ENCODE data around the gene PCDHB2. TPM values are rescaled to one million over a fixed set of nuclear protein-coding genes. Genes with fewer than 3 reads are reported as not detected.
"Not testable (repeated sequence)": the region's sequence is repeated elsewhere in the genome, so short reads cannot be mapped to it uniquely, and the experiment has no call there.

The PCDHB2 gene
- total RNA-seq, 5 donors from 2014 or later (not counting 1 experiment from before 2014, with no cell fraction given): 0.09 to 1.4 TPM; not detected in 3

DNA sequence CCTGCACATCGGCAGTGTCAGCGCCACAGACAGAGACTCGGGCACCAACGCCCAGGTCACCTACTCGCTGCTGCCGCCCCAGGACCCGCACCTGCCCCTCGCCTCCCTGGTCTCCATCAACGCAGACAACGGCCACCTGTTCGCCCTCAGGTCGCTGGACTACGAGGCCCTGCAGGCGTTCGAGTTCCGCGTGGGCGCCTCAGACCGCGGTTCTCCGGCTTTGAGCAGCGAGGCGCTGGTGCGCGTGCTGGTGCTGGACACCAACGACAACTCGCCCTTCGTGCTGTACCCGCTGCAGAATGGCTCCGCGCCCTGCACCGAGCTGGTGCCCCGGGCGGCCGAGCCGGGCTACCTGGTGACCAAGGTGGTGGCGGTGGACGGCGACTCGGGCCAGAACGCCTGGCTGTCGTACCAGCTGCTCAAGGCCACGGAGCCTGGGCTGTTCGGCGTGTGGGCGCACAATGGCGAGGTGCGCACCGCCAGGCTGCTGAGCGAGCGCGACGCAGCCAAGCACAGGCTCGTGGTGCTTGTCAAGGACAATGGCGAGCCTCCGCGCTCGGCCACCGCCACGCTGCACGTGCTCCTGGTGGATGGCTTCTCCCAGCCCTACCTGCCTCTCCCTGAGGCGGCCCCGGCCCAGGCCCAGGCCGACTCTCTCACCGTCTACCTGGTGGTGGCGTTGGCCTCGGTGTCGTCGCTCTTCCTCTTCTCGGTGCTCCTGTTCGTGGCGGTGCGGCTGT, 29.2 kb downstream of the PCDHB2 start:
- not testable (repeated sequence) for H3K27ac Mint-ChIP-seq

DNA sequence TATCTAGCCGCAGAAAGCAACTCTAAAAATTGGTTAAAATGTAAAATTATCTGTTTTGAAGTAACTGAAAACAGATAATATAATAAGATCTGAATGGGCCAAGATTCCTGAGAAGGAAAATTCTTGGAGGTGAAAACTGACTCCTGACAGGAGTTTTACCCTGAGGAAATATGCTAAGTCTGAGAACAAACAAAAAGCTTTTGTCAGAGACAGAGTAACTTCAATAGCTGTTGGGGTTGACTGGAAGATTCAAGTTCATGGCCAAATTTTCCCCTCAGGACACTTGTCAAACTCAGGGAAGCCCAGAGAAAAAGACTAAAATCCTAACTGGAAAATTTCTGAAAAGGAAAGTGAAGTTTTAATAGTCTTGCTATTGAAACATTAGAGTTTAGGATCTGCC, 32.9 kb downstream of the PCDHB2 start:
- no peaks in the 10 kb centered on the region for H3K4me1 Mint-ChIP-seq

More for the DNA sequence above, 29.2 kb downstream of the PCDHB2 start:
- H3K27ac ChIP-seq (ENCODE audit: low read length); H3K4me1 ChIP-seq (ENCODE audit: control insufficient read depth in 1 of 2, extremely low read depth in 1 of 2, insufficient read depth in 2 of 2, low read length in 2 of 2); ATAC-seq (replicated peaks in 1 of 4); H3K4me3 ChIP-seq (ENCODE audit: control insufficient read depth in 1 of 2, extremely low read depth in 1 of 2, low read length in 1 of 2); H3K36me3 ChIP-seq (ENCODE audit: control insufficient read depth in 2 of 2, extremely low read depth in 1 of 2, insufficient read depth in 1 of 2, low read length in 1 of 2); H3K9me3 ChIP-seq; DNase-seq; H3K4me3 Mint-ChIP-seq; POLR2A ChIA-PET; CTCF ChIA-PET; H3K36me3 Mint-ChIP-seq; H3K4me1 Mint-ChIP-seq: not testable (repeated sequence)
- WGBS (ENCODE audit: insufficient coverage): 45% methylated on average over 21 of the region's 73 CpGs
- H3K27me3 ChIP-seq (replicated peaks in 1 of 2; ENCODE audit: control insufficient read depth in 2 of 2, extremely low read depth in 1 of 2, insufficient read depth in 2 of 2, low read length in 1 of 2): peaks cover 4 to 19% of the 10 kb centered on the region in 2 experiments
- peaks cover 0 to 12% (median 4%) of the 10 kb centered on the region in 3 donors for H3K9me3 Mint-ChIP-seq
- H3K27me3 Mint-ChIP-seq: peaks cover 28 to 29% of the 10 kb centered on the region in 2 donors

DNA sequence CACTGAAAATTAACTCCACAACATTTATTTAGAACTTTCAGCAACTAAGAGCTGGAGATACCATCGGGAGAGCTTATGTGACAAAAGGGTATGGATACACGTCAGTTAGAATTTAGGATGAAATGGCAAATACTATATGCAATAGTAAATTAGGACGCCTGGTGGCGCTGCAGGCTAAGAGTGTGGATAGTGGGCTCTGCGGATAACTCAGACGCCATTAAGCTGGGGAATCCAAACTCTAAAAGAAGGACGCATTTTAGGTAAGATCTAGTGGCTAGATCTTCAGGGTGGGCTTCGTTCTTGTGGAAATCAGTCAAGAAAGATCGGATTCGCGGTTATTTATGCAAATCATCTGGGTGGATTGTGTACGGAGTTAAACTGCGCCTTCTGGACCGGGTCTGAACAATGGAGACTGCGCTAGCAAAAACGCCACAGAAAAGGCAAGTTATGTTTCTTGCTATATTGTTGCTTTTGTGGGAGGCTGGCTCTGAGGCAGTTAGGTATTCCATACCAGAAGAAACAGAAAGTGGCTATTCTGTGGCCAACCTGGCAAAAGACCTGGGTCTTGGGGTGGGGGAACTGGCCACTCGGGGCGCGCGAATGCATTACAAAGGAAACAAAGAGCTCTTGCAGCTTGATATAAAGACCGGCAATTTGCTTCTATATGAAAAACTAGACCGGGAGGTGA, 40.8 kb downstream of the PCDHB2 start, which contains the start of gene PCDHB5:
Gene PCDHB5 (plus strand): TSS at position 177 of the 688 bp plus-strand sequence. CDS start 229 bp downstream, at position 406.
- WGBS (ENCODE audit: insufficient coverage): 30% methylated on average over 21 of the region's 22 CpGs
- H3K4me3 ChIP-seq (ENCODE audit: control insufficient read depth in 1 of 2, extremely low read depth in 1 of 2, low read length in 1 of 2): no peak within 1 kb of the TSS
- Mint-ChIP-seq H3K4me3 (peak within 1 kb of the TSS; percentile 53 to 62 (median 62)), H3K9me3 (peaks cover 7 to 44% (median 36%) of the 10 kb centered on the region in 3 donors), H3K27ac (no peak within 1 kb of the TSS), H3K36me3 (no peaks in the 10 kb centered on the region), H3K27me3 (peaks cover 24 to 25% of the 10 kb centered on the region in 2 donors), H3K4me1 (peaks cover 8 to 14% (median 9%) of the 10 kb centered on the region in 3 donors)
- peak in 1 of 35 experiments; percentile 16 for DNase-seq
- peaks cover 0 to 6% of the 10 kb centered on the region in 2 experiments for H3K4me1 ChIP-seq (ENCODE audit: control insufficient read depth in 1 of 2, extremely low read depth in 1 of 2, insufficient read depth in 2 of 2, low read length in 2 of 2)
- no peak within 1 kb of the TSS for H3K27ac ChIP-seq (ENCODE audit: low read length)
- no peaks in the 10 kb centered on the region for H3K36me3 ChIP-seq (ENCODE audit: control insufficient read depth in 2 of 2, extremely low read depth in 1 of 2, insufficient read depth in 1 of 2, low read length in 1 of 2)
- POLR2A ChIA-PET: no interaction called here
- H3K9me3 ChIP-seq: peaks cover 8% of the 10 kb centered on the region
- ATAC-seq (replicated peaks in 1 of 4): no peak
- H3K27me3 ChIP-seq (replicated peaks in 1 of 2; ENCODE audit: control insufficient read depth in 2 of 2, extremely low read depth in 1 of 2, insufficient read depth in 2 of 2, low read length in 1 of 2): peaks cover 0 to 9% of the 10 kb centered on the region in 2 experiments
- CTCF ChIA-PET: interaction anchor here in 1 of 2 donors (1.3 kb wide), 1 partner anchor 13 kb away, joined by 3 read pairs; the partner anchor contains the start of gene PCDHB4

More for the DNA sequence above, 32.9 kb downstream of the PCDHB2 start:
- no peak for ATAC-seq (replicated peaks in 1 of 4)
- Histone ChIP-seq H3K27ac (ENCODE audit: low read length) (no peak overlapping the region), H3K36me3 (ENCODE audit: control insufficient read depth in 2 of 2, extremely low read depth in 1 of 2, insufficient read depth in 1 of 2, low read length in 1 of 2) (no peaks in the 10 kb centered on the region), H3K4me1 (ENCODE audit: control insufficient read depth in 1 of 2, extremely low read depth in 1 of 2, insufficient read depth in 2 of 2, low read length in 2 of 2) (no peaks in the 10 kb centered on the region), H3K27me3 (replicated peaks in 1 of 2; ENCODE audit: control insufficient read depth in 2 of 2, extremely low read depth in 1 of 2, insufficient read depth in 2 of 2, low read length in 1 of 2) (peaks cover under 1 to 23% of the 10 kb centered on the region in 2 experiments), H3K9me3 (no peaks in the 10 kb centered on the region), H3K4me3 (ENCODE audit: control insufficient read depth in 1 of 2, extremely low read depth in 1 of 2, low read length in 1 of 2) (no peak overlapping the region)
- ChIA-PET CTCF (no interaction called here), POLR2A (no interaction called here)
- 100% methylated on average over 1 of the region's 1 CpG for WGBS (ENCODE audit: insufficient coverage)
- Mint-ChIP-seq H3K27ac (no peak overlapping the region), H3K9me3 (peaks cover 0 to 12% (median 6%) of the 10 kb centered on the region in 3 donors), H3K27me3 (peaks cover 15 to 23% of the 10 kb centered on the region in 2 donors), H3K36me3 (no peaks in the 10 kb centered on the region), H3K4me3 (no peak overlapping the region)
- DNase-seq: no peak

DNA sequence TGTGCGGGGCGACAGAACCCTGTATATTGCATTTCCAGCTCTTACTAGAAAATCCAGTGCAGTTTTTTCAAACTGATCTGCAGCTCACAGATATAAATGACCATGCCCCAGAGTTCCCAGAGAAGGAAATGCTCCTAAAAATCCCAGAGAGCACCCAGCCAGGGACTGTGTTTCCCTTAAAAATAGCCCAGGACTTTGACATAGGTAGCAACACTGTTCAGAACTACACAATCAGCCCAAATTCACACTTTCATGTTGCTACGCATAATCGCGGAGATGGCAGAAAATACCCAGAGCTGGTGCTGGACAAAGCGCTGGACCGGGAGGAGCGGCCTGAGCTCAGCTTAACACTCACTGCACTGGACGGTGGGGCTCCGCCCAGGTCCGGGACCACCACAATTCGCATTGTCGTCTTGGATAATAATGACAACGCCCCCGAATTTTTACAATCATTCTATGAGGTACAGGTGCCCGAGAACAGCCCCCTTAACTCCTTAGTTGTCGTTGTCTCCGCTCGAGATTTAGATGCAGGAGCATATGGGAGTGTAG, 41.4 kb downstream of the PCDHB2 start:
- DNase-seq: no peak
- Mint-ChIP-seq H3K27me3 (peaks cover 21 to 25% of the 10 kb centered on the region in 2 donors), H3K36me3 (no peaks in the 10 kb centered on the region), H3K4me1 (peaks cover 8 to 14% (median 9%) of the 10 kb centered on the region in 3 donors), H3K9me3 (peaks cover 7 to 44% (median 36%) of the 10 kb centered on the region in 3 donors), H3K4me3 (peak overlapping the region in 2 of 3 donors; percentile 53 to 62), H3K27ac (no peak overlapping the region)
- no peak overlapping the region for H3K27ac ChIP-seq (ENCODE audit: low read length)
- CTCF ChIA-PET: interaction anchor here in 1 of 2 donors (1.3 kb wide), 1 partner anchor 14 kb away, joined by 3 read pairs; the partner anchor contains the start of gene PCDHB4
- no peak for ATAC-seq (replicated peaks in 1 of 4)
- POLR2A ChIA-PET: no interaction called here
- H3K4me1 ChIP-seq (ENCODE audit: control insufficient read depth in 1 of 2, extremely low read depth in 1 of 2, insufficient read depth in 2 of 2, low read length in 2 of 2): peaks cover 0 to 6% of the 10 kb centered on the region in 2 experiments
- H3K4me3 ChIP-seq (ENCODE audit: control insufficient read depth in 1 of 2, extremely low read depth in 1 of 2, low read length in 1 of 2): no peak overlapping the region
- 61% methylated on average over 14 of the region's 19 CpGs for WGBS (ENCODE audit: insufficient coverage)
- H3K36me3 ChIP-seq (ENCODE audit: control insufficient read depth in 2 of 2, extremely low read depth in 1 of 2, insufficient read depth in 1 of 2, low read length in 1 of 2): no peaks in the 10 kb centered on the region
- peaks cover 8% of the 10 kb centered on the region for H3K9me3 ChIP-seq
- peaks cover 0 to 8% of the 10 kb centered on the region in 2 experiments for H3K27me3 ChIP-seq (replicated peaks in 1 of 2; ENCODE audit: control insufficient read depth in 2 of 2, extremely low read depth in 1 of 2, insufficient read depth in 2 of 2, low read length in 1 of 2)

DNA sequence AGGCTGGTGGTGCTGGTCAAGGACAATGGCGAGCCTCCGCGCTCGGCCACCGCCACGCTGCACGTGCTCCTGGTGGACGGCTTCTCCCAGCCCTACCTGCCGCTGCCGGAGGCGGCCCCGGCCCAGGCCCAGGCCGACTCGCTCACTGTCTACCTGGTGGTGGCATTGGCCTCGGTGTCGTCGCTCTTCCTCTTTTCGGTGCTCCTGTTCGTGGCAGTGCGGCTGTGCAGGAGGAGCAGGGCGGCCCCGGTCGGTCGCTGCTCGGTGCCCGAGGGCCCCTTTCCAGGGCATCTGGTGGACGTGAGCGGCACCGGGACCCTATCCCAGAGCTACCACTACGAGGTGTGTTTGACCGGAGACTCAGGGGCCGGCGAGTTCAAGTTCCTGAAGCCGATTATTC, 42.9 kb downstream of the PCDHB2 start:
- Mint-ChIP-seq H3K4me1 (peaks cover 8 to 14% (median 9%) of the 10 kb centered on the region in 3 donors), H3K9me3 (peaks cover 7 to 39% (median 33%) of the 10 kb centered on the region in 3 donors), H3K27me3 (peaks cover 21 to 31% of the 10 kb centered on the region in 2 donors)
- H3K27ac Mint-ChIP-seq; H3K27ac ChIP-seq (ENCODE audit: low read length); POLR2A ChIA-PET; CTCF ChIA-PET; H3K36me3 ChIP-seq (ENCODE audit: control insufficient read depth in 2 of 2, extremely low read depth in 1 of 2, insufficient read depth in 1 of 2, low read length in 1 of 2); H3K4me3 ChIP-seq (ENCODE audit: control insufficient read depth in 1 of 2, extremely low read depth in 1 of 2, low read length in 1 of 2); DNase-seq; H3K9me3 ChIP-seq; H3K4me3 Mint-ChIP-seq; H3K4me1 ChIP-seq (ENCODE audit: control insufficient read depth in 1 of 2, extremely low read depth in 1 of 2, insufficient read depth in 2 of 2, low read length in 2 of 2); H3K36me3 Mint-ChIP-seq; ATAC-seq (replicated peaks in 1 of 4): not testable (repeated sequence)
- 47% methylated on average over 22 of the region's 34 CpGs for WGBS (ENCODE audit: insufficient coverage)
- peaks cover 0 to 11% of the 10 kb centered on the region in 2 experiments for H3K27me3 ChIP-seq (replicated peaks in 1 of 2; ENCODE audit: control insufficient read depth in 2 of 2, extremely low read depth in 1 of 2, insufficient read depth in 2 of 2, low read length in 1 of 2)
